GM18508 (cell line): ENCODE measurements around the gene ACP3.
"Not testable (repeated sequence)": the region's sequence is repeated elsewhere in the genome, so short reads cannot be mapped to it uniquely, and the experiment has no call there.

Source experiments
- ATAC-seq: cut with Tn5 transposase; IDR thresholded peaks from one replicate; pipeline ENCODE4 v1.9.1; 2021; ENCODE audit warnings: moderate number of reproducible peaks; ENCODE audit not compliant: insufficient read depth, unreplicated experiment

Gene ACP3

GRCh38 chr3:132354916-132355702 is 37.9 kb downstream of the ACP3 start:
- ATAC-seq: no peak

GRCh38 chr3:132356568-132356967 is 39.4 kb downstream of the ACP3 start:
- no peak for ATAC-seq

- ATAC-seq: no peak
Measured at GRCh38 chr3:132360717-132361116, 43.5 kb downstream of the ACP3 start.

- no peak for ATAC-seq
Measured at GRCh38 chr3:132362329-132362728, 45.1 kb downstream of the ACP3 start.

- no peak for ATAC-seq
Measured at GRCh38 chr3:132368515-132368914, 51.3 kb downstream of the ACP3 start.

- ATAC-seq: no peak
Measured at GRCh38 chr3:132368962-132369361, 51.8 kb downstream of the ACP3 start.

GRCh38 chr3:132376945-132377354 is 59.7 kb downstream of the ACP3 start:
- ATAC-seq: not testable (repeated sequence)

- no peak for ATAC-seq
Measured at GRCh38 chr3:132378048-132378762, 61.0 kb downstream of the ACP3 start.

GRCh38 chr3:132378846-132379245 is 61.6 kb downstream of the ACP3 start:
- ATAC-seq: no peak

GRCh38 chr3:132380920-132381319 is 63.7 kb downstream of the ACP3 start:
- no peak for ATAC-seq

- ATAC-seq: no peak
Measured at GRCh38 chr3:132381348-132381944, 64.2 kb downstream of the ACP3 start.

GRCh38 chr3:132382267-132382666 is 65.1 kb downstream of the ACP3 start:
- no peak for ATAC-seq

GRCh38 chr3:132382688-132383194 is 65.5 kb downstream of the ACP3 start:
- no peak for ATAC-seq

GRCh38 chr3:132386259-132386658 is 69.1 kb downstream of the ACP3 start:
- no peak for ATAC-seq

GRCh38 chr3:132392675-132393074 is 75.5 kb downstream of the ACP3 start:
- not testable (repeated sequence) for ATAC-seq

GRCh38 chr3:132394320-132394719 is 77.1 kb downstream of the ACP3 start:
- ATAC-seq: no peak

GRCh38 chr3:132395126-132395525 is 77.9 kb downstream of the ACP3 start:
- no peak for ATAC-seq

GRCh38 chr3:132396255-132396654 is 79.0 kb downstream of the ACP3 start:
- ATAC-seq: no peak

GRCh38 chr3:132396776-132397175 is 79.6 kb downstream of the ACP3 start:
- not testable (repeated sequence) for ATAC-seq

GRCh38 chr3:132399054-132399929 is 82.1 kb downstream of the ACP3 start:
- ATAC-seq: no peak
